ENCODE measurements around the gene TCERG1. TPM values are rescaled to one million over a fixed set of nuclear protein-coding genes. Genes with fewer than 3 reads are reported as not detected.
A peak's percentile ranks its signal among the peaks of the same experiment; 100 is the strongest.

Gene TCERG1
- total RNA-seq, 1 donor from 2014 or later = 40.5 TPM

- Mint-ChIP-seq H3K4me3 (ENCODE audit: unreplicated experiment) (no peak overlapping the region), H3K36me3 (ENCODE audit: low read depth) (peaks cover 4% of the 10 kb centered on the region), H3K27ac (ENCODE audit: unreplicated experiment) (peak overlapping the region; percentile 27), H3K9me3 (ENCODE audit: low read depth) (no peaks in the 10 kb centered on the region), H3K27me3 (ENCODE audit: low read depth) (no peaks in the 10 kb centered on the region), H3K4me1 (ENCODE audit: low read depth) (peaks cover 43% of the 10 kb centered on the region)
- DNase-seq (ENCODE audit: low spot score) = no peak
- peak; percentile 49 for TF ChIP-seq CTCF (IDR thresholded peaks at IDR 0.05)
These were observed 4.3 kb downstream of the TCERG1 start for GRCh38 chr5:146451411-146451810.

- Mint-ChIP-seq H3K27me3 (ENCODE audit: low read depth) (no peaks in the 10 kb centered on the region), H3K36me3 (ENCODE audit: low read depth) (peaks cover 14% of the 10 kb centered on the region), H3K4me3 (ENCODE audit: unreplicated experiment) (no peak overlapping the region), H3K27ac (ENCODE audit: unreplicated experiment) (no peak overlapping the region), H3K4me1 (ENCODE audit: low read depth) (peaks cover 23% of the 10 kb centered on the region), H3K9me3 (ENCODE audit: low read depth) (no peaks in the 10 kb centered on the region)
- TF ChIP-seq CTCF (IDR thresholded peaks at IDR 0.05) = no peak
- DNase-seq (ENCODE audit: low spot score) = no peak
These were observed 10.3 kb downstream of the TCERG1 start for GRCh38 chr5:146457431-146457830.

- DNase-seq (ENCODE audit: low spot score) = no peak
- Mint-ChIP-seq H3K27me3 (ENCODE audit: low read depth) (no peaks in the 10 kb centered on the region), H3K4me3 (ENCODE audit: unreplicated experiment) (no peak overlapping the region), H3K27ac (ENCODE audit: unreplicated experiment) (no peak overlapping the region), H3K36me3 (ENCODE audit: low read depth) (peaks cover 19% of the 10 kb centered on the region), H3K9me3 (ENCODE audit: low read depth) (no peaks in the 10 kb centered on the region), H3K4me1 (ENCODE audit: low read depth) (peaks cover 20% of the 10 kb centered on the region)
- TF ChIP-seq CTCF (IDR thresholded peaks at IDR 0.05) = no peak
These were observed 11.8 kb downstream of the TCERG1 start for GRCh38 chr5:146458894-146459293.

GRCh38 chr5:146461319-146461718 is 14.2 kb downstream of the TCERG1 start:
- DNase-seq (ENCODE audit: low spot score) = no peak

GRCh38 chr5:146463446-146463845 is 16.3 kb downstream of the TCERG1 start:
- no peaks in the 10 kb centered on the region for H3K9me3 Mint-ChIP-seq (ENCODE audit: low read depth)
- DNase-seq (ENCODE audit: low spot score) = no peak
- peaks cover 15% of the 10 kb centered on the region for H3K36me3 Mint-ChIP-seq (ENCODE audit: low read depth)
- no peak overlapping the region for H3K4me3 Mint-ChIP-seq (ENCODE audit: unreplicated experiment)
- peaks cover 17% of the 10 kb centered on the region for H3K4me1 Mint-ChIP-seq (ENCODE audit: low read depth)
- no peak for TF ChIP-seq CTCF (IDR thresholded peaks at IDR 0.05)
- peak overlapping the region; percentile 13 for H3K27ac Mint-ChIP-seq (ENCODE audit: unreplicated experiment)
- H3K27me3 Mint-ChIP-seq (ENCODE audit: low read depth) = no peaks in the 10 kb centered on the region

More at GRCh38 chr5:146461319-146461718, 14.2 kb downstream of the TCERG1 start:
- no peak for TF ChIP-seq CTCF (IDR thresholded peaks at IDR 0.05)
- Mint-ChIP-seq H3K36me3 (ENCODE audit: low read depth) (peaks cover 20% of the 10 kb centered on the region), H3K4me3 (ENCODE audit: unreplicated experiment) (no peak overlapping the region), H3K9me3 (ENCODE audit: low read depth) (no peaks in the 10 kb centered on the region), H3K4me1 (ENCODE audit: low read depth) (peaks cover 11% of the 10 kb centered on the region), H3K27me3 (ENCODE audit: low read depth) (no peaks in the 10 kb centered on the region), H3K27ac (ENCODE audit: unreplicated experiment) (no peak overlapping the region)

Measured in chondrocyte (in vitro differentiated cells).